Keratinocyte (primary cell): ENCODE measurements around the gene EFCAB12. TPM values are rescaled to one million over a fixed set of nuclear protein-coding genes. Genes with fewer than 3 reads are reported as not detected.
"Not testable (repeated sequence)": the region's sequence is repeated elsewhere in the genome, so short reads cannot be mapped to it uniquely, and the experiment has no call there.

Experiments used
- DNase-seq: peaks from one replicate; pipeline ENCODE4 v3.0.0-alpha.2; 2011; ENCODE audit warnings: low read depth, missing footprints, low spot score
- FAIRE-seq: peaks from 2 replicates; lab custom pipeline; 2011; peaks lifted over from hg19 to GRCh38; lab: Jason Lieb, UNC
- H2AFZ ChIP-seq: 2 replicates; pipeline ENCODE4 v1.6.0; 2012; ENCODE audit warnings: low read length, control low read depth, inconsistent platforms; ENCODE audit not compliant: control insufficient read depth
- H3K27ac ChIP-seq: 2 replicates; pipeline ENCODE4 v1.5.1; 2011; ENCODE audit warnings: low read length; ENCODE audit not compliant: control insufficient read depth, insufficient read depth
- H3K27me3 ChIP-seq: 3 replicates; pipeline ENCODE4 v1.6.0; 2011; ENCODE audit warnings: low read length; ENCODE audit not compliant: control insufficient read depth, insufficient read depth; ENCODE audit errors: extremely low read depth
- H3K36me3 ChIP-seq, 2 experiments: 2 replicates in 1 of 2; 3 replicates in 1 of 2; pipeline ENCODE4 v1.5.1; 2011; ENCODE audit warnings: low read length in 2 of 2, mild to moderate bottlenecking in 1 of 2; ENCODE audit not compliant: control insufficient read depth in 2 of 2, insufficient read depth in 2 of 2; ENCODE audit errors: extremely low read depth in 1 of 2
- H3K4me1 ChIP-seq: 3 replicates; pipeline ENCODE4 v1.5.1; 2011; ENCODE audit warnings: low read length; ENCODE audit not compliant: control insufficient read depth, insufficient read depth; ENCODE audit errors: extremely low read depth
- H3K4me2 ChIP-seq: 3 replicates; pipeline ENCODE4 v1.6.0; 2011; ENCODE audit warnings: low read depth, low read length; ENCODE audit not compliant: control insufficient read depth, insufficient read depth; ENCODE audit errors: extremely low read depth
- H3K4me3 ChIP-seq, 3 experiments: fragments of 200-600 bp in 1 of 3; sonication (generic) in 1 of 3; 2 replicates in 2 of 3; 3 replicates in 1 of 3; pipeline ENCODE4 v1.5.1; 2011 to 2016; ENCODE audit warnings: low read length in 3 of 3, mild to moderate bottlenecking in 3 of 3, control low read depth in 2 of 3, inconsistent platforms in 1 of 3, low read depth in 1 of 3, mixed read lengths in 1 of 3, mixed run types in 1 of 3, moderate library complexity in 1 of 3; ENCODE audit not compliant: control insufficient read depth in 2 of 3, insufficient read depth in 2 of 3; ENCODE audit errors: extremely low read depth in 1 of 3
- H3K79me2 ChIP-seq: 2 replicates; pipeline ENCODE4 v1.6.0; 2012; ENCODE audit warnings: low read length; ENCODE audit not compliant: control insufficient read depth, insufficient read depth
- H3K9ac ChIP-seq: 3 replicates; pipeline ENCODE4 v1.6.0; 2011; ENCODE audit warnings: low read length; ENCODE audit not compliant: control insufficient read depth, insufficient read depth; ENCODE audit errors: extremely low read depth
- H3K9me1 ChIP-seq: 3 replicates; pipeline ENCODE4 v1.6.0; 2011; ENCODE audit warnings: low read length; ENCODE audit not compliant: control insufficient read depth, insufficient read depth; ENCODE audit errors: extremely low read depth
- H3K9me3 ChIP-seq: 2 replicates; pipeline ENCODE4 v1.5.1; 2012; ENCODE audit warnings: low read depth, low read length; ENCODE audit not compliant: control insufficient read depth
- H4K20me1 ChIP-seq: 3 replicates; pipeline ENCODE4 v1.6.0; 2011; ENCODE audit warnings: low read length; ENCODE audit not compliant: control insufficient read depth, insufficient read depth; ENCODE audit errors: extremely low read depth
- CTCF ChIP-seq, 3 experiments: IDR thresholded peaks in 1 of 3; conservative IDR thresholded peaks in 1 of 3; optimal IDR thresholded peaks in 1 of 3; 2 replicates in 2 of 3; 3 replicates in 1 of 3; pipeline versions ENCODE3 to v1.5.1; 2011; ENCODE audit warnings: low read length in 3 of 3, mild to moderate bottlenecking in 3 of 3, moderate library complexity in 2 of 3, control low read depth in 1 of 3, inconsistent platforms in 1 of 3; ENCODE audit not compliant: insufficient read depth in 2 of 3; ENCODE audit errors: extremely low read depth in 1 of 3
- EZH2 ChIP-seq: IDR thresholded peaks from one replicate; pipeline ENCODE4 v1.6.1; 2012; ENCODE audit warnings: inconsistent platforms, mild to moderate bottlenecking, low read length, moderate library complexity
- dilution Hi-C: fragments of 300-500 bp; cut with MboI; formaldehyde crosslinking; loops from one replicate; pipeline ENCODE4 v1.7.0; 2020; ENCODE audit warnings: low sequenced_read_pairs; ENCODE audit not compliant: extremely low pct_ligation_motif_present
- polyA plus RNA-seq, 5 experiments: library from polyadenylated mRNA; depleted of rRNA in 3 of 5; stranded (reverse) in 3 of 5; stranded (forward) in 1 of 5; unstranded in 1 of 5; fragments of >200 nt; gene quantifications; 1 replicate in 1 of 5; 2 replicates in 3 of 5; 3 replicates in 1 of 5; pipeline versions ENCODE4 v1.2.1 to v1.2.3, GENCODE V29; 2011 to 2012; ENCODE audit warnings: missing spikeins in 2 of 5, low read depth in 1 of 5, low replicate concordance in 1 of 5

The EFCAB12 gene
- polyA plus RNA-seq, 1 donor (not counting 4 experiments of a cell fraction or from before 2014, with no cell fraction given), result 0.34 TPM

- dilution Hi-C loops, result no loop called here
- H3K36me3 ChIP-seq, result peaks cover 10 to 12% of the 10 kb centered on the region in 2 experiments
These were observed 38.9 kb downstream of the EFCAB12 start for GRCh38 chr3:129389572-129389937.

DNA sequence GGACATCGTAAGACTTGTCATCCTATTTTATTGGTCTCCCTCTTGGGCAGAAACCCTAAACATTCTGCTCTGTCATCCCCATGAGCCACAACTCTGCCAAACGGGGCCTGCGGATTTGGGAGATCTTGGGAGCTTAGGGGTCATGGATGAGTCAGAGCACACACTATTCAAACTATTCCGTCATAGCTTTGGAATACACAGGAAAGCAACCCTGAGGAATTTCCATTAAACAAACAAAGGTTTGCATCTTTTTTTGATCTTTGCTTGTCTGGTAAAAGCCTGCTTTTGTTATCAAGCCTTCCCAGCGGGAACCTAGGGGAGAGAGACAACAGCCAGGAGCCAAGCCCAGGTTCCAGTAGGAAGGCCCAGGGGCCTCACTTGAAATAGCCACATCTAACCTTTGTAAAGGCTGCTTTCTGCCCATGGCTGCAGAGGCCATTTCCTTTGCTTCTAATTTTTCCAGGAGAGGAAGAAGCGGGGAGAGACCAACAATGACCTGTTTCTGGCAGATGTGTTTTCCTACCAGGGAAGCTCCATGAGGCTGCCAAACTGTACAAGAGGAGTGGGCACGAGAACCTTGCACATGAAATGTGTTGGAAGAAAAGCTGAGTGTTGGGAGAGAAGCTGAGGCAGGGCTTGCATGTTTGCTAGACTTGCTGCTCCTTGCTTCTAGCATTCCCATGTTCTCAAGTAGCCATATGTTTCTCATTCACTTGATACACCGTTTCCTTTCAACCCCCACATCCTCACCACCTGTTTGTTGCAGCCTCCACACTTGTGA lies 39.5 kb downstream of the EFCAB12 start:
- H3K27me3 ChIP-seq, H3K4me2 ChIP-seq, dilution Hi-C loops, FAIRE-seq, H4K20me1 ChIP-seq, H3K27ac ChIP-seq, H3K4me3 ChIP-seq, H3K9me1 ChIP-seq, DNase-seq, H2AFZ ChIP-seq, H3K9ac ChIP-seq, H3K9me3 ChIP-seq, H3K79me2 ChIP-seq: not testable (repeated sequence)
- H3K4me1 ChIP-seq, result peaks cover 12% of the 10 kb centered on the region
- H3K36me3 ChIP-seq, result peaks cover 10 to 12% of the 10 kb centered on the region in 2 experiments

More at GRCh38 chr3:129389572-129389937, 38.9 kb downstream of the EFCAB12 start:
- H3K79me2 ChIP-seq, result peaks cover 2% of the 10 kb centered on the region
- DNase-seq, result no peak
- H3K9me1 ChIP-seq, result no peaks in the 10 kb centered on the region
- peaks cover under 1% of the 10 kb centered on the region for H4K20me1 ChIP-seq
- no peak overlapping the region for H3K27ac ChIP-seq
- no peak overlapping the region for H3K4me3 ChIP-seq
- no peak overlapping the region for H3K4me2 ChIP-seq
- H3K9ac ChIP-seq, result no peak overlapping the region
- FAIRE-seq, result no peak
- no peaks in the 10 kb centered on the region for H3K9me3 ChIP-seq
- no peak for TF ChIP-seq EZH2
- no peak for TF ChIP-seq CTCF (optimal IDR thresholded peaks at IDR 0.05 in 1 of 3, IDR thresholded peaks at IDR 0.05 in 1 of 3, conservative IDR thresholded peaks at IDR 0.05 in 1 of 3; ENCODE audit: extremely low read depth in 1 of 3, insufficient read depth in 2 of 3, low read length in 3 of 3)
- H3K27me3 ChIP-seq, result no peaks in the 10 kb centered on the region
- peaks cover 12% of the 10 kb centered on the region for H3K4me1 ChIP-seq
- H2AFZ ChIP-seq, result no peak overlapping the region
